HT-29 (cell line): ENCODE results near the gene PRR20A. TPM values are rescaled to one million over a fixed set of nuclear protein-coding genes. Genes with fewer than 3 reads are reported as not detected.
A peak's percentile ranks its signal among the peaks of the same experiment; 100 is the strongest.
"Not testable (repeated sequence)": the region's sequence is repeated elsewhere in the genome, so short reads cannot be mapped to it uniquely, and the experiment has no call there.

Experiments used
- DNase-seq: peaks from one replicate; pipeline ENCODE4 v3.0.0-alpha.2; 2015; ENCODE audit warnings: low spot score
- small RNA-seq: library from RNA; depleted of rRNA; stranded (forward); fragments of <200 nt; gene quantifications from one replicate; pipeline ENCODE3, GENCODE V24; 2014
- total RNA-seq: library from RNA; depleted of rRNA; stranded (reverse); fragments of >200 nt; shearing (Covaris generic); gene quantifications from 2 replicates; pipeline ENCODE4 v1.2.3, GENCODE V29; 2014; rRNA removed

Gene PRR20A
- total RNA-seq, result not detected in 2 replicates

GRCh38 chr13:57140235-57140968 lies at the start of gene PRR20A:
TSS of gene PRR20A (plus strand) at chr13:57140918. CDS start at chr13:57141305, 387 bp downstream.
- not testable (repeated sequence) for DNase-seq

- DNase-seq, result no peak
These were observed 25.8 kb upstream of the PRR20A start for GRCh38 chr13:57114945-57115344.

DNA sequence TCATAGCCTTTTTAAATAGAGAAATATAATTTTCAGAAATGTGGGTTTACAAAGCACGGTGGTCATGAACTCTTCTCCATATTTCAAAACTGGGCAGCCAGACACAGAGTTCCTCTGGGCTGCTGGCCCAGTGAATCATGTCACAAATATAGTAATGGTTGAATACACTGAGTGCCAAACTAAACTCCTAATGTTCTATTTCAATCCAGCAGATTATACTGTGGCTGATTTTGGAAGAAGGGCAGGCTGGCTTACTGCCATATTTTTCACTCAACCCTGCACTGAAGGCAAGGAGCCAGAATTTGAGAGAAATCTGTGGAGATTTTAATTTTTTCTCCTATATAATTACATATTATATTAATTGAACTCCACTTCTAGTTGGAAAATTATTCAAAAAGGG lies 17.0 kb upstream of the PRR20A start:
- no peak for DNase-seq

DNA sequence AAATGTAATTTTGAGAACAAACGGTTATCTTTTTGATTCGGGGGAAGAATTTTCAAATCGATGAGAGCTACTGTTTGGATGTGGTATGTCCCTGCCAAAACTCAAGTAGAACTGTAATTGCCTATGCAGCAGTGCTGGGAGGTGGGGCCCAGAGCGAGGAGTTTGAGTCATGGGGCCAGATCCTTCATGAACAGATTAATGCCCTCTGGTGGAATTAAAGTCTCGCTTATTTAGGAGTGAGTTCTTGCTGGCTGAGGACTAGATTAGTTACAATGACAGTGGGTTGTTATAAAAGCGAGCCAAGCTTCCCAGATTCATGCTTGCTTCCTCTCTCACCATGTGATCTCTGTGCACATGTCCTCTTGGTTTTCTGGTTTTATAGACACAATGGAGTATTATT lies 11.8 kb upstream of the PRR20A start:
- DNase-seq, result peak; percentile 42

- no peak for DNase-seq
These were observed 4.6 kb upstream of the PRR20A start for GRCh38 chr13:57136093-57136492.

DNA sequence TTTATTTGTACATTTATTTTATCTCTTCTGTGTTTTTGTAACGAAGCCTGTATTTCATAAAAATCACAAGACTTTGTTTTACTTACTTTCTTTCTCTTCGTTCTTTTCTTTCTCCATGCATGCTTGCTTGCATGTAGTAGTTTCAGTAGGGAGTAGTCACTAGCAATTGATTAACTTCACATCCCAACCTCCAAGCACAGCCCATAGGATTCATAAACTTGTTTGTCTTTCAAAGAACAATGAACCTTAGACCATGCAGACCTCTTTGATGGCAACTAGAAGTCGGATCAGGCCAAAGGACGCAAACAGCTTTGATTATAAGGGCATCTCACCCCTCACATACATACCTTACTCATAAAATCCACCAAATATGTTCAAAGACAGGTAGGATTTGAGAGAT lies 3.1 kb upstream of the PRR20A start:
- DNase-seq, result peak; percentile 78

- DNase-seq, result no peak
These were observed 1.7 kb upstream of the PRR20A start for GRCh38 chr13:57138988-57139387.

GRCh38 chr13:57139781-57140180 lies 937 bp upstream of the PRR20A start:
- not testable (repeated sequence) for DNase-seq

DNA sequence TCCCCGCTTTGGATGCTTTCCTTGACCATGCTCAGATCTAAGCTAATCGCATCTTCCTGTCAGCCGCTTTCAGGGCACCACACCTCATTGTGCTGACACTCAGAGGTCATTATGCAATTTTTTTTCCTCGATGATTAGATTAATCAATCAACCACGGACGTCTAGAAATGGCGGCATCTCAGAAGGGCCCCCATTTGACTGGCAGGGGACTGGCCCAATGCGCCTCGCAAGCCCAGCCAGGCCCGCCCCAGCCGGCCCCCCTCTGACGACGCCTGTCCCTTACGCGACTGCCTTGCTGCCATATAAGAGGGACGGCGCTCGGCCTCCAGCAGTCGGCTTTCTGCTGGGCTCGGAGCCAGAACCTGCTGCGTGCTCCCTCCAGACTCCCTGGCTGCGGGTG lies 6.5 kb downstream of the PRR20A start, which contains the start of gene PRR20B:
Gene PRR20B, plus strand, starts transcription at position 301 of the 400 bp plus-strand sequence. CDS start 387 bp downstream, outside the sequence.
- not testable (repeated sequence) for DNase-seq

- not testable (repeated sequence) for DNase-seq
These were observed 7.4 kb downstream of the PRR20A start for GRCh38 chr13:57148106-57148505.

GRCh38 chr13:57153761-57154160 lies 13.0 kb downstream of the PRR20A start, which contains the start of gene PRR20C:
TSS of gene PRR20C (plus strand) at chr13:57154061. CDS start at chr13:57154448, 387 bp downstream.
- DNase-seq, result not testable (repeated sequence)

DNA sequence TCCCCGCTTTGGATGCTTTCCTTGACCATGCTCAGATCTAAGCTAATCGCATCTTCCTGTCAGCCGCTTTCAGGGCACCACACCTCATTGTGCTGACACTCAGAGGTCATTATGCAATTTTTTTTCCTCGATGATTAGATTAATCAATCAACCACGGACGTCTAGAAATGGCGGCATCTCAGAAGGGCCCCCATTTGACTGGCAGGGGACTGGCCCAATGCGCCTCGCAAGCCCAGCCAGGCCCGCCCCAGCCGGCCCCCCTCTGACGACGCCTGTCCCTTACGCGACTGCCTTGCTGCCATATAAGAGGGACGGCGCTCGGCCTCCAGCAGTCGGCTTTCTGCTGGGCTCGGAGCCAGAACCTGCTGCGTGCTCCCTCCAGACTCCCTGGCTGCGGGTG lies 19.6 kb downstream of the PRR20A start, which contains the start of gene PRR20D:
Gene PRR20D, plus strand, starts transcription at position 301 of the 400 bp plus-strand sequence. CDS start 387 bp downstream, outside the sequence.
- DNase-seq, result not testable (repeated sequence)

DNA sequence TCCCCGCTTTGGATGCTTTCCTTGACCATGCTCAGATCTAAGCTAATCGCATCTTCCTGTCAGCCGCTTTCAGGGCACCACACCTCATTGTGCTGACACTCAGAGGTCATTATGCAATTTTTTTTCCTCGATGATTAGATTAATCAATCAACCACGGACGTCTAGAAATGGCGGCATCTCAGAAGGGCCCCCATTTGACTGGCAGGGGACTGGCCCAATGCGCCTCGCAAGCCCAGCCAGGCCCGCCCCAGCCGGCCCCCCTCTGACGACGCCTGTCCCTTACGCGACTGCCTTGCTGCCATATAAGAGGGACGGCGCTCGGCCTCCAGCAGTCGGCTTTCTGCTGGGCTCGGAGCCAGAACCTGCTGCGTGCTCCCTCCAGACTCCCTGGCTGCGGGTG lies 26.2 kb downstream of the PRR20A start, which contains the start of gene PRR20E:
Gene PRR20E, plus strand, starts transcription at position 301 of the 400 bp plus-strand sequence. CDS start 387 bp downstream, outside the sequence.
- not testable (repeated sequence) for DNase-seq

GRCh38 chr13:57191667-57192066 lies 50.9 kb downstream of the PRR20A start:
- no peak for DNase-seq

Small RNAs within 50 kb of the gene (small RNA-seq; reads per million reads assigned to genes)
- not detected for gene PRR20FP

Other genes with a start within 250 kb of the PRR20A start
- not detected in 2 replicates for gene PRR20B, start 6.6 kb downstream of the PRR20A start, total RNA-seq
- gene PRR20C, start 13.1 kb downstream of the PRR20A start, total RNA-seq, result not detected in 2 replicates
- not detected in 2 replicates for gene PRR20D, start 19.7 kb downstream of the PRR20A start, total RNA-seq
- gene PRR20E, start 26.3 kb downstream of the PRR20A start, total RNA-seq, result not detected in 2 replicates